ENCODE data around the gene MAP2K1.

MAP2K1 gene

DNA sequence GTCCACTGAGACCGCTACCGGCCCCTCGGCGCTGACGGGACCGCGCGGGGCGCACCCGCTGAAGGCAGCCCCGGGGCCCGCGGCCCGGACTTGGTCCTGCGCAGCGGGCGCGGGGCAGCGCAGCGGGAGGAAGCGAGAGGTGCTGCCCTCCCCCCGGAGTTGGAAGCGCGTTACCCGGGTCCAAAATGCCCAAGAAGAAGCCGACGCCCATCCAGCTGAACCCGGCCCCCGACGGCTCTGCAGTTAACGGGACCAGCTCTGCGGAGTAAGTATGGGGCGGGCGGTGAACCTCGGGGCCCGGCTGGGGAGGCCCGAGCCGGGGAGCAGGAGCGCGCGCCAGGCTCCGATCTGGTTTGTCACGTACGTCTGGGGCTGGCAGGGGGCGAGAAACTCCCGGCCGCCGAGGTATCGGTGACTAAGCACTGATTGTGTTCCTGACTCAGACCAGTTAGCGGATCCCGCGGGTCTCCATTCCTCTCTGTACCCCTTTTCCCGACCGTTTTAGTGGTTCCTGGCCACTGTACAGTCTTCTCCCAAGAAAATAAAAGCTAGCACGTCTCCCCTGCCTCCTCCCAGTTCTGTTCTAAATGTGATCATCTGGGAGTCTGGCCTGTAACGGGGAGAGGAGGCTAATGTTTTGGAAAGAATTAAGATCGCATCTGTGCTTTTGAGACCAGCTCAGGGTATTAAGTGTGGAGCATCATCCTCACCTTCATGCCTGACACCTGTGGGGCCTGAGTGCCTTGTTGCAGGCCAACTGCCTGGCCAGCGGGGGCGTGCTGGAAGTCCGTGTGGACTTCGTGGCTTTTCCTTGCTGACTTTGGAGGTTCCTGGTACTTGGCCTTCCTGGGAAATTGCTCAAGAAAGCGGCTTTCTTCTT lies 691 bp downstream of the MAP2K1 start (continued):
- TF ChIP-seq KLF16 (tag by site-specific recombination; IDR thresholded peaks at IDR 0.05), result 0 out of 2 replicates have a peak, but pooled peaks have one; percentile 23
- no peak for TF ChIP-seq SETDB1 (IDR thresholded peaks at IDR 0.05; ENCODE audit: insufficient read length, low read length)
- no peak for TF ChIP-seq KLF8 (tag by site-specific recombination; IDR thresholded peaks at IDR 0.05)
- peak; percentile 52 for TF ChIP-seq ZNF335 (tag by site-specific recombination; conservative IDR thresholded peaks at IDR 0.05)
- TF ChIP-seq ZNF366 (tag by site-specific recombination; conservative IDR thresholded peaks at IDR 0.05), result no peak
- TF ChIP-seq, protein P1, sequence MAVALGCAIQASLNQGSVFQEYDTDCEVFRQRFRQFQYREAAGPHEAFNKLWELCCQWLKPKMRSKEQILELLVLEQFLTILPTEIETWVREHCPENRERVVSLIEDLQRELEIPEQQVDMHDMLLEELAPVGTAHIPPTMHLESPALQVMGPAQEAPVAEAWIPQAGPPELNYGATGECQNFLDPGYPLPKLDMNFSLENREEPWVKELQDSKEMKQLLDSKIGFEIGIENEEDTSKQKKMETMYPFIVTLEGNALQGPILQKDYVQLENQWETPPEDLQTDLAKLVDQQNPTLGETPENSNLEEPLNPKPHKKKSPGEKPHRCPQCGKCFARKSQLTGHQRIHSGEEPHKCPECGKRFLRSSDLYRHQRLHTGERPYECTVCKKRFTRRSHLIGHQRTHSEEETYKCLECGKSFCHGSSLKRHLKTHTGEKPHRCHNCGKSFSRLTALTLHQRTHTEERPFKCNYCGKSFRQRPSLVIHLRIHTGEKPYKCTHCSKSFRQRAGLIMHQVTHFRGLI (tag by site-specific recombination; IDR thresholded peaks at IDR 0.05), result no peak
- TF ChIP-seq ZNF184 (tag by site-specific recombination; IDR thresholded peaks at IDR 0.05), result no peak; the same call in 1 of the 2 replicates
- TF ChIP-seq, protein P2, sequence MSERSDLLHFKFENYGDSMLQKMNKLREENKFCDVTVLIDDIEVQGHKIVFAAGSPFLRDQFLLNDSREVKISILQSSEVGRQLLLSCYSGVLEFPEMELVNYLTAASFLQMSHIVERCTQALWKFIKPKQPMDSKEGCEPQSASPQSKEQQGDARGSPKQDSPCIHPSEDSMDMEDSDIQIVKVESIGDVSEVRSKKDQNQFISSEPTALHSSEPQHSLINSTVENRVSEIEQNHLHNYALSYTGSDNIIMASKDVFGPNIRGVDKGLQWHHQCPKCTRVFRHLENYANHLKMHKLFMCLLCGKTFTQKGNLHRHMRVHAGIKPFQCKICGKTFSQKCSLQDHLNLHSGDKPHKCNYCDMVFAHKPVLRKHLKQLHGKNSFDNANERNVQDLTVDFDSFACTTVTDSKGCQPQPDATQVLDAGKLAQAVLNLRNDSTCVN (tag by site-specific recombination; optimal IDR thresholded peaks at IDR 0.05), result peak; percentile 95
- TF ChIP-seq ZBTB48 (tag by site-specific recombination; IDR thresholded peaks at IDR 0.05), result 0 out of 2 replicates have a peak, but pooled peaks have one; percentile 20
- peak; percentile 99 for TF ChIP-seq SCRT2 (tag by site-specific recombination; IDR thresholded peaks at IDR 0.05)
- no peak for TF ChIP-seq ZNF558 (tag by site-specific recombination; IDR thresholded peaks at IDR 0.05)
- TF ChIP-seq MYNN (tag by site-specific recombination; IDR thresholded peaks at IDR 0.05; ENCODE audit: borderline replicate concordance), result peak; percentile 79
- no peak; the same call in 1 of the 2 replicates for TF ChIP-seq TRIM28 (IDR thresholded peaks at IDR 0.05; ENCODE audit: borderline replicate concordance, low read length)
- TF ChIP-seq, protein P3, sequence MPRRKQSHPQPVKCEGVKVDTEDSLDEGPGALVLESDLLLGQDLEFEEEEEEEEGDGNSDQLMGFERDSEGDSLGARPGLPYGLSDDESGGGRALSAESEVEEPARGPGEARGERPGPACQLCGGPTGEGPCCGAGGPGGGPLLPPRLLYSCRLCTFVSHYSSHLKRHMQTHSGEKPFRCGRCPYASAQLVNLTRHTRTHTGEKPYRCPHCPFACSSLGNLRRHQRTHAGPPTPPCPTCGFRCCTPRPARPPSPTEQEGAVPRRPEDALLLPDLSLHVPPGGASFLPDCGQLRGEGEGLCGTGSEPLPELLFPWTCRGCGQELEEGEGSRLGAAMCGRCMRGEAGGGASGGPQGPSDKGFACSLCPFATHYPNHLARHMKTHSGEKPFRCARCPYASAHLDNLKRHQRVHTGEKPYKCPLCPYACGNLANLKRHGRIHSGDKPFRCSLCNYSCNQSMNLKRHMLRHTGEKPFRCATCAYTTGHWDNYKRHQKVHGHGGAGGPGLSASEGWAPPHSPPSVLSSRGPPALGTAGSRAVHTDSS (tag by site-specific recombination; IDR thresholded peaks at IDR 0.05), result peak; percentile 59; the same call in 1 of the 2 replicates
- TF ChIP-seq ZNF660 (tag by site-specific recombination; IDR thresholded peaks at IDR 0.05), result peak; percentile 61
- TF ChIP-seq ZBTB21 (tag by site-specific recombination; IDR thresholded peaks at IDR 0.05), result 0 out of 2 replicates have a peak, but pooled peaks have one; percentile 30
- 0 out of 2 replicates have a peak, but pooled peaks have one; percentile 29 for TF ChIP-seq ZNF596 (tag by site-specific recombination; IDR thresholded peaks at IDR 0.05)
- TF ChIP-seq ZEB2 (tag by site-specific recombination; IDR thresholded peaks at IDR 0.05), result peak; percentile 67
- no peak for TF ChIP-seq ZNF830 (tag by site-specific recombination; IDR thresholded peaks at IDR 0.05; ENCODE audit: low read depth)
- no peak for TF ChIP-seq ZNF169 (tag by site-specific recombination; IDR thresholded peaks at IDR 0.05)
- no peak for TF ChIP-seq ZSCAN16 (tag by site-specific recombination; IDR thresholded peaks at IDR 0.05)
- peak; percentile 28; the same call in 1 of the 2 replicates for TF ChIP-seq KLF10 (tag by site-specific recombination; IDR thresholded peaks at IDR 0.05)
- peak; percentile 48; the same call in 1 of the 2 replicates for TF ChIP-seq MZF1 (tag by site-specific recombination; IDR thresholded peaks at IDR 0.05; ENCODE audit: borderline replicate concordance)
- TF ChIP-seq OSR2 (tag by site-specific recombination; IDR thresholded peaks at IDR 0.05), result no peak
- TF ChIP-seq ZNF510 (tag by site-specific recombination; IDR thresholded peaks at IDR 0.05; ENCODE audit: insufficient replicate concordance), result no peak
- TF ChIP-seq ZNF843 (tag by site-specific recombination; IDR thresholded peaks at IDR 0.05), result 0 out of 2 replicates have a peak, but pooled peaks have one; percentile 12
- peak; percentile 99 for TF ChIP-seq SCRT1 (tag by site-specific recombination; IDR thresholded peaks at IDR 0.05; ENCODE audit: borderline replicate concordance)
- TF ChIP-seq ZBTB17 (tag by site-specific recombination; IDR thresholded peaks at IDR 0.05), result peak; percentile 99
- no peak for TF ChIP-seq ZNF354C (tag by site-specific recombination; IDR thresholded peaks at IDR 0.05; ENCODE audit: borderline replicate concordance, low read depth)
- peak; percentile 62 for TF ChIP-seq ZBTB8A (tag by site-specific recombination; IDR thresholded peaks at IDR 0.05)
- TF ChIP-seq, protein P4, sequence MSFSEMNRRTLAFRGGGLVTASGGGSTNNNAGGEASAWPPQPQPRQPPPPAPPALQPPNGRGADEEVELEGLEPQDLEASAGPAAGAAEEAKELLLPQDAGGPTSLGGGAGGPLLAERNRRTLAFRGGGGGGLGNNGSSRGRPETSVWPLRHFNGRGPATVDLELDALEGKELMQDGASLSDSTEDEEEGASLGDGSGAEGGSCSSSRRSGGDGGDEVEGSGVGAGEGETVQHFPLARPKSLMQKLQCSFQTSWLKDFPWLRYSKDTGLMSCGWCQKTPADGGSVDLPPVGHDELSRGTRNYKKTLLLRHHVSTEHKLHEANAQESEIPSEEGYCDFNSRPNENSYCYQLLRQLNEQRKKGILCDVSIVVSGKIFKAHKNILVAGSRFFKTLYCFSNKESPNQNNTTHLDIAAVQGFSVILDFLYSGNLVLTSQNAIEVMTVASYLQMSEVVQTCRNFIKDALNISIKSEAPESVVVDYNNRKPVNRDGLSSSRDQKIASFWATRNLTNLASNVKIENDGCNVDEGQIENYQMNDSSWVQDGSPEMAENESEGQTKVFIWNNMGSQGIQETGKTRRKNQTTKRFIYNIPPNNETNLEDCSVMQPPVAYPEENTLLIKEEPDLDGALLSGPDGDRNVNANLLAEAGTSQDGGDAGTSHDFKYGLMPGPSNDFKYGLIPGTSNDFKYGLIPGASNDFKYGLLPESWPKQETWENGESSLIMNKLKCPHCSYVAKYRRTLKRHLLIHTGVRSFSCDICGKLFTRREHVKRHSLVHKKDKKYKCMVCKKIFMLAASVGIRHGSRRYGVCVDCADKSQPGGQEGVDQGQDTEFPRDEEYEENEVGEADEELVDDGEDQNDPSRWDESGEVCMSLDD (tag by site-specific recombination; IDR thresholded peaks at IDR 0.05), result no peak
